Measurements from ENCODE around the gene NTM.

Gene NTM

DNA sequence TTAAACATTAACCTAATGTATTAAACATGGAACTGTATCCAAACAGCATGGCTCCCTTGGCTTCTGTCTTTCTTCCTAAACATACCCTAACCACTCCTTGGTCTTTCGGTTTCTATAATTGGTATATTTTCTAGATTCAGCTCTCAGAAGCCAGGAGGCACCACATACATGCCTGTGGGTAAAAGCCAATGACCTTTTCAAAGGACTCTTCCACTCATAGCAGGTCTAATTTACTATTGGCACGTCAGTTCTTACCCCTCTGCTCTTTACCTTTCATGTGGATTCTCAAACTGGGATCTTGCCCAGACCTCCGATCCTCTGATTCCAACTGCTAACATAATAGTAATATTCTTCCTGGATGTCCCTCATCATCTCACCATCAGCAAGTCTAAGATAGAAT is 835.1 kb downstream of the NTM start:
- DNase-seq, result no peak

DNA sequence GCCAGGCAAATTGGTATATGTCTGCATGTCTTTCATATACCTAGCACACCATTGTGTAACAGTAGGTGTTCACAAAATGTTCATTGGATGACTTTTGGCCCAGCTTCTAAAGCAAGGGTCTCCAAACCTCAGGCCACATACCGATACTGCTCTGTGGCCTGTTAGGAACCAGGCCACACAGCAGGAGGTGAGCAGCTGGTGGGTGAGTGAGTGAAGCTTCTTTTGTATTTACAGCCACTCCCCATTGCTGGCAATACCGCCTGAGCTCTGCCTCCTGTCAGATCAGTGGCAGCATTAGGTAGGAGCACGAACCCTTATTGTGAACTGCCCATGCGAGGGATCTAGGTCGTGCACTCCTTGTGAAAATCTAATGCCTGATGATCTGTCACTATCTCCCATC is 836.6 kb downstream of the NTM start:
- DNase-seq, result no peak

DNA sequence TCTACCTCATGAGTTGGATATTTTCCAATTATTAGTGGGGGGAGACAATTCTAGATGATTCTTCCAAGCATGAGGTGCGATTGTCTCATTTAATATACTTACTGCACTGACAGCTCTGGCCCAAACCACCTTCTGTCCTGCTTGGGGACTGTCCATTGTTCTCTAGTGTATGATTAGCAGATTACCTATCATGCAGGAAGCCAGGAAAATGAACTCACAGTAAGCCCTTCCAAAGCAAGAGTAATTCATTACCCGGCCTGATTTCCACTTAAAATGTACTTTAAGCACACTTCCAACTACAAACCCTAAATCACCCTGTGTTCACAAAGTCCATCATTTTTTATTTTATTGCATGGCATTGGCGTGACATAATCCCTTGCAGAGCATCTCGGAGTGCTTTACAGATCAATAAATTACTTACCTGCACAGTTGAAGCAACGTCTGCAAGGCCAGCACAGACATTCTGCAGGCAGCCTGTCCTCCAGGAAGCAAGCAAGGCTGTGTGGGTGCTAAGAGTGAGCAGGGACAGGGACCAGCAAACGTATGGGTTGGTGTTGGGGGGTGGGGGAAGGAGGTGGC is 838.2 kb downstream of the NTM start:
- no peak for DNase-seq

DNA sequence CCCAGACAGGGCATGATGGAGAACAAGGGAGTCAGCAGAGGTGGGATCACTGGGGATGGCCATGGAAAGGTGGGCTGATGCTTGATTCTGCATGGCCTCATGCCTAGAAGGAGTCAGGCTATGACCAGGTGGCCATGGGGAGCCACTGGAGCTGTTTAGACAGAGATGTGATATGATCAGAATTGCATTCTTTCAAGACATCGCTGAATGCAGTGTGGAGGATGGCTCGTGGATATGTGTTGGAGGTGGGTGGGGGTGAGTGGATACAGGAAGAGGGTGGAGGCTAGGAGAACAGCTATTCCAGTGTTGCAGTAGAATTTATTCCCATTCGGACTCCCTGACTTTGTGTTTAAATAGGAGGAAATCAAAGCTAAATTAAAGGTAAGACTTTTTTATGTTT is 841.1 kb downstream of the NTM start:
- no peak for DNase-seq

DNA sequence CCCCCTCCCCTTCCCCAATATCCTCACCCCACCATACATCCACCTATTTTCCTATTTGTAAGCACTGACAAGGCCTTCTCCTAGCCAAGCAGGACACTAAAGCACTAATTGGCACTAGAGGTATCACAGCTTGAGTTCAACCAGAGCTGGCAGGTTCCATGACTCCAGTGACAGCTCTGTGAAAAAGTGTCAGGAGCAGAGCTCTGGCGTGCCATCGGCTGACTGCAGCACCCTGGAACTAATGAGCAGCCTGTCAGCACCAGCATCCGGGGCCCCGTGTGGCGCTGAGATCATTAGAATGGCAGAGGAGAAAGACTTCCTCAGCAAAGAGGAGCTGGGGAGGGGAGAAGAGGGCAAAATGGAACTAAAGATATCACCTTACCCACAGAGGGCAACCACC is 847.4 kb downstream of the NTM start:
- DNase-seq, result no peak

DNA sequence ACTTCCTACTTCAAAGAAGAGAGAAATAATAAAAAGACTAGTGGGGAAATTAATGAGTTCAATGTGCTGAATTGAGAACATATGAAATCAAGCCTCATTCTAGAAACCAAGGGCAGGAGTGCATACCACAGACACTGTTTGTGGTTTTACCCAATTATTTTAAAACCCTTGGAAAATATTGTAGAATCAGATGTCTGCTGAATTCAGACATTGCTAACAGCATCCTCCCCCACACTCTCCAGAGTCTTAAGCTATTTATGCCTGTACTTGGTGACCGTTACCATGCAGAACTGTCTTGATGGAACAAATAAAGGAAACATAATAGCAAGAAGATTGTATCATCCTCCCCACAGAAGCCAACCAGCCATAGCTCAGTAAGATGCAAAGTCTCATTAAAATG is 850.1 kb downstream of the NTM start:
- no peak for DNase-seq

DNA sequence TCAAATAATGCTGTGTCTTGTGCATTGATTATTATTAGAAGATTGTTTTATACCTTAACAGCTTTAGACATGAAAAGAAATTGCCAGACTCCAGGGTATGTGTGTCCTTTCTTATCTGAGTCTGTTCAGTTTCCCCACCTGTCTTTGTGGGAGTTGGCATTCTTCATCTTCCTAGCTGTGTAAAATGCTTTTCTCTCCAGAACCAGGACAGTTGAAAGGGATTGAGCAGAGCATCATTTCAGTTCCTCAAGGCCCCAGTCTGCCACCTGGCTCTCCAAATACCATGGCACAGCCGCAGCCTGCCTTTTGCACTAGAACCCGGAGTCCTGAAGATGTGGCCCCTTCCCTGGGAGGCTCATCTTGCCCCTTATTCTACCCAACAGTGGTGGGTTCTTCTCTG is 851.9 kb downstream of the NTM start:
- no peak for DNase-seq

DNA sequence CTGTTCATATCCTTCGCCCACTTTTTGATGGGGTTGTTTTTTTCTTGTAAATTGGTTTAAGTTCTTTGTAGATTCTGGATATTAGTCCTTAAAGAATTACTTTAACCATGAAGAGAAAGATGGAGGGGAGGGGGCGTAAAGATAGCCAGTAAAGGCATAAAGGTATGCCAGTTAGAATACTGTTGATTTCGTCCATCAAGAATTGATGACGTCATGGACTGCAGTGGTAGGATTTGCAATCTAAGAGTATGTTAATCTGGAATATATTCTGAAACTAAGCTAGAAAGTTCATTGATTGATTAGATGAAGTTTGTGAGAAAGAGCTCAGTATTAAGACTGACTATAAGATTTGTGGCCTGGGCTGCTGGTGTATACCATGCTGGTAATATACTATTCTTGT is 856.1 kb downstream of the NTM start:
- no peak for DNase-seq

DNA sequence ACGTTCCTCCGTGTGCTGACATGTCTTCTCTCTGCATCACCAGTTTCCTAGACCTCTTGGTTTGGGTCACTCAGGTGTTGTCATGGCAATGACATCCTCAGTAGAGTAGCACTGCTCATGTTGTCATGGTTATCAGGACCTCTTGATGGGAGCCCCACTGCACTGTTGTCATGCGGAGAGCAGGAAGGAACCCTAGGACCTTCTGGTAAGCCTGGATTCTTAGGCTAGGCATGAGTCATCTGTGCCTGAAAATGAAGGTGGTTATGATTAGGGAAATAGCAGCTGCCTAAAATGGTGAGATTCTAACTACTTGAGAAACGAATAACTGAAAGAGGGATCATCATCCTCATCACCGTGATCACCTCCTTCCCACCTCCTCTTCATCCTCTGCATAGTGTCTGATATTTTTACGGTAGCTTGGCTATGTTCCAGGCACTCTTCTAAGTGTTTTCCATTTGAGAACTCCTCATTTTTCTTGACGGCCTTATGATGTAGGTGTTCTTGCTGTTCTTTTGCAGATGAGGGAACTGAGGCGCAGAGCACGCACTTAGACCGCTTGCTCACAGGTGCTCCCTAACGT is 858.4 kb downstream of the NTM start:
- DNase-seq, result no peak

DNA sequence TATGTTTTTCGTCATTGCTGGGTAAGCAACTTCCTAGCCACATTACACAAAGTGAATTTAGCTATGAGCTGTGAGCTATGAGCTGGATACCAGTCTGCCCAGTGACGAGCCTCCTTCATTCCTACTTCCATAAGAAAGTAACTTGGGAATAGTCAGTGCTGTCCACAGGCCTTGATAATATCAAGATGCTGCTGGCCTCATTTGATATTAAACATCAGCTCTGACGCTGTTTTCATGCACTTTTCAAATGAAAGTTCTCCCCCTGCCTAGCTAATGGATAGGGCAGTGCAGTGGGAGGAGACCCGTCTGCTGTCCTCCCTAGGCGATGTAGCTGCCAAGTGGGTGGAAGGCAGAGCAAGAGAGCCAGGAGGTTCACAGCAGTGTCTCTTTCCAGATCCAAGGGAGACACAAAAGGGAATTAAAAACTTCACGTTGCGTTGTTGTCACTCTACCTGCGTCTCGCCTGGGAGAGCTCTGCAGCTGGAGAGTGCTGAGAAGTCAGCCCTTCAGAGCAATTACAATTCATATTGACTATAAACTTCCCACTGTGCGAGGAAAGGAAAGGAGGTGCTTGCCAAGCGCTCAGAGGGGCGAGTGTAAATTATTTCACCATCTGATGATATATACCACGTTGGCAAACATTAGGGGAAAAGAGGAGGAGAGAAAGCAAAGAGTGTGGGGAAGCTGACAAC is 861.4 kb downstream of the NTM start:
- DNase-seq, result no peak

DNA sequence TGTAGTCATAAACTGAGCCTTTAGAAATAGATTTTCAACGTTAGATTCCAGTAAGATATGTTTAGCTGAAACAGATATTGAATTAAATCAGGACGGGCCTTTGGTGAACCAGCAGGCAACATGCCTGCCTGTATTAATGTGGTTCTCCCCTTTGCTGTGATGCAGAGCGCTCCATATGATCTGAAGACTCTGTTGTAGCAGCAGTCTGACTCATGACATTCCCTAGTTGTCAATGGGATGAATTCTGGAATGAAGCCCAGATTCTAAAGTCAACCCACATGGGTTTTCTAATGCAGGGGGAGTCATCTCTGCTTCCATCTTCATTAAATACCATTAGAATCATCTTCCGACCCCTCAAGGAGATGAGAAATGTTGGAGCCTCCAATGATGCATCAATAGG is 864.5 kb downstream of the NTM start:
- no peak for DNase-seq

DNA sequence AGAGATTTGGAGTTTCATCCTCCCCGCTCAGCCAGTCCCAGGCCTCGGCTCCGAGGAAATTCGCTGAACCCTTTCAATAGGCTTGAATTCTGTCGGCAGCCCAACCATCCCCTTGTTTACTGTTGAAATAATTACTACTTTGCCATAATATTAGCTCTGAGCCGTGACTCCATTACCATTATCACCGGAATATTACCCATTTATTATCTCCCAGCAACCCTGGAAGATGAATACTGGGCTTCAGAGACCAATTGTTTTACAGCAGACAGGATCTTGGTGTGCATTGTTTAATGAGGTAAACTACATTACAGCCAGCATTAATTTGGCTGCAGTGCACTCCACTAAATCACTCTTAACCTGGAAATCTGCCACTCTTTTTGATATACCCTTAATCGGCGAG is 867.4 kb downstream of the NTM start:
- DNase-seq, result no peak

DNA sequence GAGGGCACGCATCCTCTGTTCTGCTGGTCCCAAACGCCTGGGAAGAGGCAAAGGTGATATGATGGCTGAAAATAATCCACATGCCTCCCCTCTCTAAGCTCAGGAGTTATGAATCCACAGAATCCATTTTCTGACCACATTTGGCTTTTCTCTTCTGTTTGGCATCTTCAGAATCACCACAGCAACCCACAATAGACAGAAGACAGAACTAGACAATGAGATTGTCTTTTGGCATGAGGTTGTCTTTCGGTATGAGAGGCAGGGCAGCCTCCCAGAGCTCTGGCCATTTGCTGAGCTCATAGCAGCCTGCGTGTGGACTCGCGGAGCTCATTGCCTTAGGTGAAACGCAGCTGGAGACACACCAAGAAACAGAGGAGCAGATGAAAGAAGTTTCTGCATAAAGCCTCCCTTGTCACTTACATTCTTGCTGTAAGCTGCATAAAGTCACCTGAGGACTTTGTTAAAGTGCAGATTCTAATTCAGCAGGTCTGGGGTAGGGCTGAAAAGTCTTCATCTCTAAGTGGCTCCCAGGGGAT is 868.0 kb downstream of the NTM start:
- DNase-seq, result no peak

DNA sequence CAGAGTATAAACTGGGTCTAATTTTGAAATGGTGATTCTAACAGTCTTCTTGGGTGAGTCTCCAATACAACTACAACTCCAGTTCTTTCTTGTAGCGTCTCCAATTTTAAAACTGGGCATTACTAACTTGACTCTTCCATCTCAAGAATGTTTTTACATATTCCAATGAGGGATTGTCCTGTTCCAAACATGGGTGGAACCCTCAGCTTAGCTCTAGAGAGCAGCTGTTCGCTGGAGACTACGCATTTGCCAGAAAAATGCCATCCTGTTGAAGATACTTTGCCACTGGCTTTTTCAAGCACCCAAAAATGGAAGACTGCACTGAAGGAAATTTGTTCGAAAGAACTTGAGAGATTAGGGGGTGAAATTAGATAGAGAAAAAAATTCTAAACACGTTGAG is 870.0 kb downstream of the NTM start:
- DNase-seq, result no peak

DNA sequence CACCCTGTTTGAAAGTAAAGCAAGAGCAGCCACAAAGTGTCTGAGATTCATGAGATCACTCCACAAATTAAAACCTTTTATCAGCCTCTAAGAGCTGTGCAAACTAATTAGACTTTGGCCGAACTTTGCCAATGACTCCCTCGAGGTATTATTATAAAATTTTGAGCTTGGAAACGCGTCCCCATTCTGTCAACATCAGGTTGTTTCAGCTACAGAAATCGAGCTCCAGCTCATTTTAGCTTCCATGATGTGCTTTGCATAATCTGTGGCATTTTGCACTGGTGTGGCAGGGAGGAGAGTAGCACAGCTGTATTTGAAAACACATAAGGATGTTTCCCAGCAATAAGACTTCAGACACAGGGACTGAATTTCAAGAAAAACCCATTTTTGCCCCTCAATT is 872.2 kb downstream of the NTM start:
- DNase-seq, result no peak

DNA sequence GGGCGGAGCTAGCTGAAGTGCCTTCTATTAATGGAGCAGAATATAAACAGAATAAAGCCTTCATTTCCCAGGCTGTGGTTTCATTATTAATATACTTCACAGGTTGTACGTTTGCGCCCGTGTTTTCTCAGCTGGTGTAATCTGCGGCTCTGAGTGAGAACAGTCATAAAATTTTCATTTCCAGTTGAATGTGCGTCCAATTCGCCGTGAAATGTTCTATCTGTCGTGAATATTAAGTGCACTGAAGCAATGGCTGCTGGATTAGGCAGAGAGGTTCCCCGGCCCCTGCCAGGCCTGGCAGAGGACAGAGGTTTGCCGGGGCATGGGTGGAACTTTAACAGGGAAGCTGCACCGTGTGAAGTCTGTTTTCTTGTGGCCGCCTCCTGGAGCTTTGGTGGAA is 874.4 kb downstream of the NTM start:
- DNase-seq, result no peak

DNA sequence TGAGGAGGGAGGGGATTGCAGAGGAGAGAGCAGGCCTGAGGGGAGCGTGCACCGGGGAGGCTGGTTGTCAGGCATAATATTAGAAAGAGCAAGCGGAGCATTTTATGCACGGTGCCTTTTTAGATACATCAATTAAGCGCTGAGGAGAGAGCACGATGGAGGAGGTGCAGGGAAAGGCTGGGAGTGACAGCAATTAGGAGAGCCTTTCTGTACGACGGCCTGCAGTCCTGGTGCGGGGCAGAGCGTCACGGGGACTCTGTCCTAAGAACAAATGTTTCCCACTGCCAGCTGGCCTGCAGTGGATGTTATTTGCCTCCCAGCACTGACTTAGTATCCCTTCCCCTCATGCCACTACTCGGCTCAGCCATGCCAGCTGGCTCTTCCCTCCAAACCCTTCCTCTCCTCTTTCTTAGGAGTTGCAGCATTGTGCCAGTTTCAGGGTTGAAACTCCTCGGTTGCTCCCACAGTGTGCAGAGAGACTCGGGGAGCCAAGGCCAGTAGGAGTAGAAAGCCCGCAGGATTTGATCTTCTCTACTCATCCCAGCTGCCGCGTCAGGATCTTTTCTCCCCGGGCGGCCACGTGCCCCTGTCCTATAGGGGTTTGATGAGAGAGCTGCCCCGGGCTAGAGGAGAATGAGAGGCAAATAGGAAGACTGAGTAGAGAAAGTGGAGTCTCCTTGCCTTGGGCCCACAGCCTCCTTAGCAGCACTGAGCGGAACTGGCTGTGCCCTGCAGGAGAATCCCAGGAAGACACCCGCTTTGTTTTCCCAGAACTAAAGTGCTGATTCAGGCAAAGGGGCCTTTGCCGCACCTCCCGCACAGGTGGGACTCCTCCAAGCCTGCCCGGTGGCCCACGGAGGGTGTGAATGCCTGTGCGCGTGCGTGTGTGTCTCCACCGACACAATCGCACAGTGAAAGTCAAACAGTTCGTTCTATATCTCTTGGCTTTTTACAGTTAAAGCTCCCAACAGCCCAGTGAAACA is 875.3 kb downstream of the NTM start:
- DNase-seq, result no peak

DNA sequence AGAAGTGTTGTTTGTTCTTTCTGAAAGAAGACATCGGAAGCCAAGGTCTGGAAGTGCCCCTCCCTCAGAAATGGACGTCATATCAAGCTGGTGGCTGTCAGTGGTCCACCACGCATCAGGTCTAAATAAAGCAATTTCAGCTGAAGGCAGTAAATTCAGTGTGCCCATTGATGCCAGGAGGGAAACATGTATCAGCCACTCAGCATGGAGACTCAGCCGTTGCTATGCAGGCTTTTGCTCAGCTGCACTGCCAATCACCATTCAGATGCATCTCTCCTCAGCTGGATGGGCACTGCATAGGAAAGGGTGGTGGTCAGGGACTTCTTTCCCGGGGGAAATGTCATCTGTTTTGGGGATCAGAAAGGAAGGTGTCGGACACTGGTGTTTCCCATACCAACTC is 878.2 kb downstream of the NTM start:
- no peak for DNase-seq

DNA sequence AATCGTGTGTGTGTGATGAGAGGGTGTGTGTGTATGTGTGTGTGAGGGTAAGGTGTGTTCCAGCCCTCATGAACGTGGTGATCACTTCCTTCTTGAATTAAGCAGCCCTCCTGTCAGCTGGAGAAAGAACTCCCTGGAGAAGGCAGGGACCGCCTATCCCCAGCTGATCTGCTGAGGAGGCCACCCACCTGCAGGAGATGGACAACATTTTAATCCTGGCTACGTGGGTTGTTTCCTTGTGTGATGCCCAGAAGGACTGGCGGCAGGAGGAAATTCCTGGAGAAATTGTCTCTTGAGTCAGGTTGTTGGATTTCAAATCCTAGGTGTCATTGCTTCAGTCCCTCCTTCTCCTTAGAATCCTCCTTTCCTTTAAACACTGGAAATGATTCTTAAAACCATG is 878.8 kb downstream of the NTM start:
- DNase-seq, result no peak

DNA sequence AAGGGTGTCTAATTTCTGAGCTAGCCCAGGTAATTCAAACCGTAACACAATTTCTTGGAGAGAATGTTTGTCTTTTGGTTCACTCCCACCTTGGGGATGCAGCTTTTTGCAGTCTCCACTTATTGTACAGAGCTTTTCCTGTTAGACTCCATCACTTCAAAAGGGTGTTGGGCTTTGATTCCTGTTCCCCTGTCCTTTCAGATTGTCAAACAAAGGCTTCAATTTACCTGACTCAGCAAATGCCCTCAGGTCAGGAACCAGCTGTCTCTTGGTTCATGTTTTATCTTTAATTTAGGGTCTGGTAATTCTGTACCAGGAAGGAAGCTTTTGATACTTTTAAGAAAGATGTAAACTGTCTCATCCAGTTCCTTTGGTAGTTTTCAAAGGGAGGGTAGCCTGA is 880.6 kb downstream of the NTM start:
- no peak for DNase-seq

DNA sequence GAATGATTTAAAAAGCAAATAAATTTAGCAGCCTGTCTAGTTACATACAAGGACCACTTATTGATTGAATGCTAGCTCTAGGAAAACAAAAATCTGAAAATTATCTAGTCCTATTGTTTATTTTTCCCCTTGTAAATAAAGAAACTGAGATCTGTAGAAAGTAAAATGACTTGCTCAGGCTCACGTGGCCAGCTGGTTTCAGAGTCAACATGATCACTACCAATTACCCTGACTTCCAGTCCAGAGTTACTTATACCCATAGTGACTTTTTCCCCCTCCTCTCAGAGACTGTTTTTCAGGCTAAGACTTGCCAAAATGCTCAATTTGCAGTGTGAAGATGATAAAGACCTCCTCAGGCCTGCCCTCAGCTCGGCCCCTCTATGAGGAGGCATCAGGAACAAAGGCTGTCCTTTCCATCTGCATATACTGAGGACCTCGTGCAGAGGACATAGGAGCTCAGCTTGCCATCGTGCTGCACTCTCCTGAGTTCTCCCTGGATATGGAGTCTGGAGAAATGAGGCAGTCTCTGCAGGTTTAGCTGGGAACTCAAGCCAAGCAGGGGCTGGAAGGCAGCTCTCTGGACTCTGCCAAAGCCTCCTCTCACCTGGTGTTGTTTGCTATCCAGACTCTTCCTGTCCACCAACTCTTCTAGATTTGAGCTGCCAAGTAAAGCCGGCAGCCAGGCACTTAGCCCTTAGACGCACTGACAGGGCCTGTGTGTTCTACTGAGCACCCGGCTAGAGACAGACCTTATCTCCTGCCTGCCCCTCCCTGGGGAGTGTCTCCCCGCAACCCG is 883.3 kb downstream of the NTM start:
- DNase-seq, result no peak

DNA sequence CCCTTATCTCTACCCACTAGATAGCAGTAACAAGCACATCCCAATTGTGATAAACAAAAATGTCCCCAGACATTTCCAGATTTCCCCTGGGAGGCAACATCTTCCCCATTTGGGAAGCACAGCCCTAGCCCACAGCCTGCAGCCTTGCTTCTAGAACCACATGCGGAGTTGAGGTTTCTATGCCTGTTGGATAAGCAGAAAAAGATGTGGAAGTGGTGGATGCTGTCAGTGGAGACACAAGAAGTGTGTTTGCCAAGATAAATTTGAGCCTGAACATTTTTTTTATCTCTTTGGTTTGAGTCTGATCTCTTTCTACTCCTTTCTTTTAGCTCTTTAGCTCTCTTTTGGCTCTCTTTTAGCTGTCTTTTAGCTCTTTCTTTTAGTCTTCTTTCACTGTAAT is 884.5 kb downstream of the NTM start:
- no peak for DNase-seq
